Measurements from ENCODE around the gene CITED4. TPM values are rescaled to one million over a fixed set of nuclear protein-coding genes. Genes with fewer than 3 reads are reported as not detected.
"Not testable (repeated sequence)": the region's sequence is repeated elsewhere in the genome, so short reads cannot be mapped to it uniquely, and the experiment has no call there.

CITED4 gene
- 1 to 10 TPM; 8.3 to 9.5 TPM for total RNA-seq
- long read RNA-seq, donor 1, partial matches to known transcripts: 0 of 2 reads
- long read RNA-seq, donor 1, other reads (novel, unspliced or antisense): 0 of 2 reads
- long read RNA-seq, donor 2: 0 reads

DNA sequence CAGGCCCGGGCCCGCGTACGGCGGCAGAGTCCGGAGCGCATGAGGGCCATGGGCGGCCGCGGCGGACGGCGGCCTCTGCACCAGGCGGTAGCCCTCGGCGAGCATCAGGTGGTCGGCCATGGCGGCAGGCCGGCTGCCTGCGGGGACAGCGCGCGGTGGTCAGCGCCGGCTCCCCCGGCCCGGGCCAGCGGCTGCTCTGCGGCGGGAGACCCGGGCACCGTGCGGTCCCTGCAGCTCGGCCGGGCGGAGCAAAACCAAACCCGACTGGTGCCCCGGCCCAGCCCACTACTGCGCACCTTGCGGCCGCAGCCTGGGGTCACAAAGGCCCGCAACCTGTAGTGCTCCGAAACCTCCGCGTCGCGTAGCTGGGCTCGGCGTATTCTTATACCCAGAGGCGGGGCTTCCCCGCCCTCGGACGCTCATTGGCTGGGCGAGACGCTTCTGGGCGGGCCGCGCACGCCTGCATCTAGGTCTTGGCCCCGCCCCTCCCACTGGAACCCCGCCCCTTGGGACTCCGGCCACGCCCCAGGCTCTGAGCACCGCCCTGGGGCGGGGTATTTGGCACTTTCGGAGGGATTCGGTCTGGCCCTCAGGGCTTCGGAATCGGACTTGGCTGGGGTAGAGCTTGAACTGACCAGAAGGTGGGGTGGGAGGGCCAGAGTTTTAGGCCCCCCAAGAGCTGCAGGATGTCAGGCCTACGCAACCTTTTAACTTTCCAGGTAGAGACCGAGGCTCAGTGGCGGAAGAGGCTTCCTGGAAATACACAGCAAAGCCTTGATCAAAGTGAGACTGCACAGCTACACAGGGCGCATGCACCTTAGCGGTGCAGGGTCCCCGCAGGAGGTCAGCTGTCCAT lies at the start of gene CITED4:
TSS of gene CITED4 (minus strand) at position 356 of the 856 bp plus-strand sequence. CDS start at position 120, 236 bp downstream.
- DNase-seq (ENCODE audit: low spot score): peak; percentile 98
- intact Hi-C loops (cut with DNase I): no loop called here

GRCh38 chr1:40911105-40911504 lies 48.9 kb upstream of the CITED4 start:
- no peak for DNase-seq (ENCODE audit: low spot score)
- intact Hi-C loops (cut with DNase I): no loop called here

DNA sequence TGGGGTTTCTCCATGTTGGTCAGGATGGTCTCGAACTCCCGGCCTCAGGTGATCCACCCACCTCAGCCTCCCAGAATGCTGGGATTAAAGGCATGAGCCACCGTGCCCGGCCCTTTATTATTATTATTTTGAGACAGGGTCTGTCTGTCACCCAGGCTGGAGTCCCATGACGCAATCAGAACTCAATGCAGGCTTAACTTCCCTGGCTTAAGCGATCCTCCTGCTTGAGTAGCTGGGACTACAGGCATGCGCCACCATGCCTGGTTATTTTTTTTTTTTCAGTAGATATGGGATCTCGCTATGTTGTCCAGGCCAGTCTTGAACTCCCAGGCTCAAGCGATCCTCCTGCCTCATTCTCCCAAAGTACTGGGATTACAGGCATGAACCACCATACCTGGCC lies 47.1 kb upstream of the CITED4 start:
- DNase-seq (ENCODE audit: low spot score): peak; percentile 36
- intact Hi-C loops (cut with DNase I): no loop called here

DNA sequence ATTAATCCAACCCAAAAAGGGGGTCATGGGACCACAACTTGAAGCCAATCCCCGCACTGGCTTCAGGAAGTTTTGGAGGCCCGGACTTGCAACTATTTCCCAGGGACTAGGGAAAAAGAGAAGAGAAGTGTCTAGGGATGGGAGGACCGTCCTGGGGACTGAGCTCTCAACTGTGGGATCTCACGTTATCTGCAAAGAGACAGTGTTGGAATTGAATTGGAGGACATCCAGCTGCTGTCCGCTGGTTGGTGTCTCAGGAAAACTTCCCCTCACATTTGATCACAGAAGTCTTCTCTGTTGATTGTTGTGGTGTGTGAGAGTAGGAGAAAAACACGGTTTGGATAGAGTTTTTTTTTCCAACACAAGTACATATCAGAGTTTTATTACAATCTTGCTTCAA lies 46.2 kb upstream of the CITED4 start:
- DNase-seq (ENCODE audit: low spot score): peak; percentile 38
- intact Hi-C loops (cut with DNase I): no loop called here

- intact Hi-C loops (cut with DNase I): no loop called here
- peak; percentile 31 for DNase-seq (ENCODE audit: low spot score)
These were observed 45.7 kb upstream of the CITED4 start for GRCh38 chr1:40907899-40908298.

DNA sequence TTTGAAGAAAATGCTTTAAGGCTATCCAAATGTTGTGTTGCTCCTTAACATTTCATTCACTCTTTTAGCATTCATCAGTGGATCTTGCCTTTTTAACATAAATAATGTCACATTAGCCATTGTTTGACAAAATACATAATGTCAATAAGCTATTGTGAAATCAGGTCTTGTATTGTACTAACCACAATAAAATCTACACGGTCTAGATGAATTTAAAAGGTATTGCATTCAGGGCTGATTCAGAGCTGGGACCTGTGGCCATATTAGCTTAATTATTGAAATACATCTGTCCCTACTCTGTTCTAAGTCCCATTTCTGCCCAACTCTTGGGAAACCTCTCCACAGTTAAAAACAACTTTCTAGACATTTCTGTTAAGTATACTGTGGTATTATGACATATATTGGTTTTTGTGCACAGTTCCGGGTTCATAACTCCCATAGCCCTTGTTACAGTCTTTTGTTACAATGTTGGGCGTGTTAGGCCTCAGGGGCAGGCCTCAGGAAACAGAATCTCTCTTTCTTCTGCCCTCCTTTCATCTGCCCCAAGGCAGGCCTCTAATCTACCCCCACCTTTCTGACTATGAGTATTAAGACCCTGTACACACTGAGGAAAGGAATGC lies 44.7 kb upstream of the CITED4 start:
- intact Hi-C loops (cut with DNase I): no loop called here
- DNase-seq (ENCODE audit: low spot score): peak; percentile 3

DNA sequence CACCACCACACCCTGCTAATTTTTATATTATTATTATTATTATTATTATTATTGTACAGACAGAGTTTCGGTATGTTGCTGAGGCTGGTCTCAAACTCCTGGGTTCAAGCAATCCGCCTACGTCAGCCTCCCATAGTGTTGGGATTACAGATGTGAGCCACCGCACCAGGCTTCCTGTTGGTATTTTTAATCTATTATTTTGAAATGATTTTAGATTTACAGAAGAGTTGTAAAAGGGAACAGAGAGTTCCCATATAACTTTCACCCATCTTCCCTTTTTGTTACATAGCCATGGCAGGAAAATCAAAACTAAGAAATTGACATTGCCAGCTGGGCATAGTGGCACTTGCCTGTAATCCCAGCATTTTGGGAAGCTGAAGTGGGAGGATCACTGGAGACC lies 42.9 kb upstream of the CITED4 start:
- DNase-seq (ENCODE audit: low spot score): peak; percentile 22
- intact Hi-C loops (cut with DNase I): no loop called here

DNA sequence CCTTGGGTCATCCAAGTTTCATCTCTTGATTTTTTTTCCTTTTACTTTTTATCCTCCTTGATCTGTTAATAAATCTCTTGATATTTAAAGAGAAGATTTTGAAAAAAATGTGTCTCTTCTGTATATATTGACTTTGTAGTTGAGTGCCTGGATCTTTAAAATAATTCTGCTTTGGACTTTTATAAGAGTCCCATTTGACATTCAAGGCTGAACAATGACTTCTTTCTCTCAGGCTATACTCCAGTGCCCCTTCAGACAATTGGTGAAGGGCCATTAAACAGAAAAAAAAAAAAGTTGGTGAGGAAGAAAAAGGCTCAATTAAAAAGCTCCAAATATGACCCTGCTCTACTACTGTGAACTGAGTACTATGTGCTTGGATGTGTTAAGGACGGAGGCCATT lies 40.9 kb upstream of the CITED4 start:
- no peak for DNase-seq (ENCODE audit: low spot score)
- intact Hi-C loops (cut with DNase I): no loop called here

GRCh38 chr1:40901886-40902852 lies 40.0 kb upstream of the CITED4 start:
- DNase-seq (ENCODE audit: low spot score): peak; percentile 87

DNA sequence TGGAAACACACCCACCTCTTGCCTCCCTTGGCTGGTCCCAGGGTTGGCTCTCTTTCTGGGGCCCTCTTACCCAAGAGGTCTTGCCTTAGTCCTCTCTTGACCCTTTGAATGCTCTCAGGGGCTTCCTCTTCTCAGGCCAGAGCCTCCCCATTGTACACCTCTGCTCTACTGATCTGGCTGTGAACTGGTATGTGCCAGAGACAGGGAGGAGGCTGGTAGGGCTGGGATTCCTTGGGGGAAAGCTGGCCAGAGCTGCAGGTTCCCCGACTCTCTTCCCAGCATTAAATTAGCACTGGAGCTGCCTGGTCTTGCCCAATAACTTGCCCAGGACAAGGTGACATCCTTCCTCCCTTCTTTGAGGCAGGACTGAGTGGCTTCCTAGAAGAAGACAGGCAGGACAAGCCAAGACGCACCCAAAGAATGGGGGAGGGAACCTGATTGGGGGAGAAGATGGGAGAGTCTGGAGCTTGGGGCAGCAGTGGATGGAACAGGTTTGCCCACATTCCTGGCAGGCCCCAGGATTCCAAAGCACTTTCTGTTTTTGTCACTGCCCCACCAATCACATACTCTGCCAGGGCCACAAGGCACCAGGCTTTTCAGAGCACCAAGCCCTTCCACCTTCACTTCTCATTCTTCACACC lies 37.2 kb upstream of the CITED4 start:
- intact Hi-C loops (cut with DNase I): no loop called here
- DNase-seq (ENCODE audit: low spot score): no peak

More at GRCh38 chr1:40901886-40902852, 40.0 kb upstream of the CITED4 start:
- intact Hi-C loops (cut with DNase I): no loop called here

DNA sequence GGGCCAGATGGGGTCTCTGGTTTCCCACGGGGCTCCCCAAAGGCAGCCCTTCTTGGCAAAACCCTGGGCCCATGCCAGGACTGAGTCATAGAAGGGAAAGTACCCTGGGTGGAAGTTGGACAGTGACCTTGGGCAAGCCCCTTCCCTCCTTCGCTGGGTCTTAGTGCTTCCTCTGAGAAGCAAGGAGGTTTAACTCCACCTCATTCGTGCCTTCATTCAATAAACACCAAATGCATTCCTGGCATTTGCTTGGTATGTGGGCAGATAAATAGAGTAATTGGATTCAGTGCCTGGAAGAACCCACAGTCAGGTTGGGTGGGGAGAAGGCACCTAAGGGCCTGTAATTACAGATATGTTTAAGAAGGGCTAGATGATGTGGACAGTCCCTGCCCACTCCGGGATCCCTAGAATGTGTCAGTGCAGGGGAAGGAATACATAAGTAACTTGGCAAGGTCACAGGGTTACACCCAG lies 36.3 kb upstream of the CITED4 start:
- intact Hi-C loops (cut with DNase I): no loop called here
- no peak for DNase-seq (ENCODE audit: low spot score)

DNA sequence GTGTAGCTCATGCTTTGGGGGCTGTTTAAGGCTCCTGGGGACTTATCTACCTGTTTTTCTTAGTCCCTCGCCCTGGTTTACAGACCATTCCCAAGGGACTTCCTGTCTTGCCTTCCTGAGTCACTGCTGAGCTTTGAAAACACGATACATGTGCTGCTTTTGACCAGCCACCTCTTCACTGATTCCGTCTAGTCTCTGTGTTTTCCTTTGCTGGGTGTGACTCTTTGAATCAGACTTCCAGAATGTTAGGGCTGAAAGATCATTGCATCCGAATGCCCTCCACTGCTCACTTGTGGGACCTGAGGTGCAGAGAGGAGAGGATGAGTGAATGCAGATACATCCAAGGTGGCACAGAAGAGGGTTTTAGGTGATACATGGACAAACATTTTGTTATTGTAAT lies 35.4 kb upstream of the CITED4 start:
- intact Hi-C loops (cut with DNase I): no loop called here
- no peak for DNase-seq (ENCODE audit: low spot score)

DNA sequence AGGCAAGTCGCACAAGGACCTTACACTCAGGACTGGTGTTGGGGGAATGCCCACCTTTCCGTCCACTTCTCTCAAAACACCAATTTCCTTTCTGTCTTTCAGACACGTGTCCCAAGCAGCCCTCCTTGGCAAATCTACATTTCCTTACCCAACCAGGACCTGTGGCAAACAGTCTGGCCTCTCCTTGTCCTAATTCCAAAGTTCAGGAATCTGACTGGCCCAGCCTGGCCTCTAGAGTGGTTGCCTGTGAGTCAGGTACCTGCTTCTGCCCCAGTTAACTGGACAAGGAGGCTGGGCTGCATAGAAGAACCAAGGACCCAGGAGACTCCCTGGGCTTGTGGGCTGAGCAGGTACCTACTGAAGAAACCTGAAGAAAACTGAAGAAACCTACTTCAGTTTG lies 34.3 kb upstream of the CITED4 start:
- intact Hi-C loops (cut with DNase I): no loop called here
- no peak for DNase-seq (ENCODE audit: low spot score)

DNA sequence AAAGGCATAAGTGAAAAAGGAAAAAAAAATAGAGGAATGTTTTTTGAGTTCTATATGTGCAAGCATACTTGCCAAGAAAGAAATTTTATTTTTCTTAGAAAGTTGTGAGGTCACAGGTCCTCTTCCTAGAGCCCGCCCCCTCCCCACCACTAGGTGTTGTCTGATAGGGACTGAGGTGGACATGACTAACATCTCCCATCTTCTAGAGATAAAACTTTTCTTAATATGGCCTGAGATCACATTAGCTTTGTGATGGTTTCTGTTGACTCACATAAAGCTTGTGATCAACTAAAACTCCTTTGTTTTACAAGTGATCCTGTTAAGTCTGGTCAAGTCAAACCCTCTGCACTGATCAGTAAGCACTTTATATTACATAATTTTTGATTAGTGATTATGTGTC lies 33.4 kb upstream of the CITED4 start:
- intact Hi-C loops (cut with DNase I): no loop called here

DNA sequence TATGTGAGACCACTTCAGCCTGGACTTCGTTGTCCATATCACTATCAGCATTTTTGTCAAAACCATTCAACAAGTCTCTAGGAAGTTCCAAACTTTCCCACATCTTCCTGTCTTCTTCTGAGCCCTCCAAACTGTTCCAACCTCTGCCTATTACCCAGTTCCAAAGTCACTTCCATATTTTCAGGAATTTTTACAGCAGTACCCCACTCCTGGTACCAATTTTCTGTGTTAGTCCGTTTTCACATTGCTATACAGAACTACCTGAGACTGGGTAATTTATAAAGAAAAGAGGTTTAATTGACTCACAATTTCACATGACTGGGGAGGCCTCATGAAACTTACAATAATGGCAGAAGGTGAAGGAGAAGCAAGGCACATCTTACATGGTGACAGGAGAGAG lies 32.7 kb upstream of the CITED4 start:
- DNase-seq (ENCODE audit: low spot score); intact Hi-C loops (cut with DNase I): not testable (repeated sequence)

More for the DNA sequence above, 33.4 kb upstream of the CITED4 start:
- no peak for DNase-seq (ENCODE audit: low spot score)

- no peak for DNase-seq (ENCODE audit: low spot score)
- intact Hi-C loops (cut with DNase I): no loop called here
These were observed 32.3 kb upstream of the CITED4 start for GRCh38 chr1:40894455-40894854.

DNA sequence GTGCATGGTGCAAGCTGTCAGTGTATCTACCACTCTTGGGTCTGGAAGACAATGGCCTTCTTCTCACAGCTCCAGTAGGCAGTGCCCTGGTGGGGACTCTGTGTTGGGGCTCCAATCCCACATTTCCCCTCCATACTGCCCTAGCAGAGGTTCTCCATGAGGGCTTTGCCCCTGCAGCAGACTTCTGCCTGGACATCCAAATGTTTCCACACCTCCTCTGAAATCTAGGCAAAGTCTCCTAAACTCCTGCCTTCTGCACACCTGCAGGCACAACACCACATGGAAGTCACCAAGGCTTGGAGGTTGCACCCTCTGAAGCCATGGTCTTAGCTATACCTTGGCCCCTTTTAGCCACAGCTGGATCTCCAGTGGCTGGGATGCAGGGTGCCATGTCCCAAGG lies 31.8 kb upstream of the CITED4 start:
- intact Hi-C loops (cut with DNase I): no loop called here
- no peak for DNase-seq (ENCODE audit: low spot score)

- intact Hi-C loops (cut with DNase I): no loop called here
These were observed 30.2 kb upstream of the CITED4 start for GRCh38 chr1:40892354-40892753.

GRCh38 chr1:40890771-40891170 lies 28.6 kb upstream of the CITED4 start:
- intact Hi-C loops (cut with DNase I): no loop called here
- DNase-seq (ENCODE audit: low spot score): no peak

More at GRCh38 chr1:40892354-40892753, 30.2 kb upstream of the CITED4 start:
- DNase-seq (ENCODE audit: low spot score): no peak

Measured in posterior vena cava (tissue), 2 donors.